ENCODE measurements around the gene HK1. TPM values are rescaled to one million over a fixed set of nuclear protein-coding genes. Genes with fewer than 3 reads are reported as not detected.

HK1 gene
- total and polyA plus RNA-seq, 2 of the 4 experiments (the other 2 are of a cell fraction): 53.7 to 90.5 TPM

DNA sequence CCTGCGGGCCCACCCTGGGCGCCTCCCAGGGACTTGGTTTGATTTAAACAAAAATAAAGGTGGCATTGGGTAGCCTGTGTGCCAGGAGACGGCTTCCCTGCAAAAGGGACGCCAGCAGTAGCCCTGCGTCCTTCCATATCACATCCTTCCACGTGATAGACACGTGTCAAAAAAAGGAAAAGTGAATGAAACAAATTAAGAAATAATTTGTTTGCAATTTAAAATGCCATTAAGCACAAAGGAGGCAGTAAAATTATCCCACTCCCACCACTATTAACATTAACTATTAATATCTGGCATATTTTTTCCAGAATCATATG is 130.8 kb downstream of the HK1 start (continued):
- TF ChIP-seq, protein P1, sequence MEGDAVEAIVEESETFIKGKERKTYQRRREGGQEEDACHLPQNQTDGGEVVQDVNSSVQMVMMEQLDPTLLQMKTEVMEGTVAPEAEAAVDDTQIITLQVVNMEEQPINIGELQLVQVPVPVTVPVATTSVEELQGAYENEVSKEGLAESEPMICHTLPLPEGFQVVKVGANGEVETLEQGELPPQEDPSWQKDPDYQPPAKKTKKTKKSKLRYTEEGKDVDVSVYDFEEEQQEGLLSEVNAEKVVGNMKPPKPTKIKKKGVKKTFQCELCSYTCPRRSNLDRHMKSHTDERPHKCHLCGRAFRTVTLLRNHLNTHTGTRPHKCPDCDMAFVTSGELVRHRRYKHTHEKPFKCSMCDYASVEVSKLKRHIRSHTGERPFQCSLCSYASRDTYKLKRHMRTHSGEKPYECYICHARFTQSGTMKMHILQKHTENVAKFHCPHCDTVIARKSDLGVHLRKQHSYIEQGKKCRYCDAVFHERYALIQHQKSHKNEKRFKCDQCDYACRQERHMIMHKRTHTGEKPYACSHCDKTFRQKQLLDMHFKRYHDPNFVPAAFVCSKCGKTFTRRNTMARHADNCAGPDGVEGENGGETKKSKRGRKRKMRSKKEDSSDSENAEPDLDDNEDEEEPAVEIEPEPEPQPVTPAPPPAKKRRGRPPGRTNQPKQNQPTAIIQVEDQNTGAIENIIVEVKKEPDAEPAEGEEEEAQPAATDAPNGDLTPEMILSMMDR (conservative IDR thresholded peaks at IDR 0.05; ENCODE audit: low read depth, low read length): no peak
- TF ChIP-seq CHD1 (IDR thresholded peaks at IDR 0.05; ENCODE audit: low read depth, low read length) (no peak), RAD21 (IDR thresholded peaks at IDR 0.05; ENCODE audit: low read length) (no peak), FOS (IDR thresholded peaks at IDR 0.05; ENCODE audit: low read depth, low read length) (no peak), MAZ (IDR thresholded peaks at IDR 0.05; ENCODE audit: borderline replicate concordance, low read depth, low read length) (no peak), NFE2L2 (IDR thresholded peaks at IDR 0.05; ENCODE audit: low read depth, low read length) (no peak)
- TF ChIP-seq, protein P2, sequence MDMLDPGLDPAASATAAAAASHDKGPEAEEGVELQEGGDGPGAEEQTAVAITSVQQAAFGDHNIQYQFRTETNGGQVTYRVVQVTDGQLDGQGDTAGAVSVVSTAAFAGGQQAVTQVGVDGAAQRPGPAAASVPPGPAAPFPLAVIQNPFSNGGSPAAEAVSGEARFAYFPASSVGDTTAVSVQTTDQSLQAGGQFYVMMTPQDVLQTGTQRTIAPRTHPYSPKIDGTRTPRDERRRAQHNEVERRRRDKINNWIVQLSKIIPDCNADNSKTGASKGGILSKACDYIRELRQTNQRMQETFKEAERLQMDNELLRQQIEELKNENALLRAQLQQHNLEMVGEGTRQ (IDR thresholded peaks at IDR 0.05; ENCODE audit: low read depth, low read length): no peak
